HG03469 (cell line): ENCODE measurements around the gene ATF7.
"Not testable (repeated sequence)": the region's sequence is repeated elsewhere in the genome, so short reads cannot be mapped to it uniquely, and the experiment has no call there.

ENCODE experiments used
- ATAC-seq: cut with Tn5 transposase; IDR thresholded peaks from one replicate; pipeline ENCODE4 v1.9.1; 2021; ENCODE audit warnings: mild to moderate bottlenecking, moderate library complexity, moderate number of reproducible peaks; ENCODE audit not compliant: unreplicated experiment

The ATF7 gene

DNA sequence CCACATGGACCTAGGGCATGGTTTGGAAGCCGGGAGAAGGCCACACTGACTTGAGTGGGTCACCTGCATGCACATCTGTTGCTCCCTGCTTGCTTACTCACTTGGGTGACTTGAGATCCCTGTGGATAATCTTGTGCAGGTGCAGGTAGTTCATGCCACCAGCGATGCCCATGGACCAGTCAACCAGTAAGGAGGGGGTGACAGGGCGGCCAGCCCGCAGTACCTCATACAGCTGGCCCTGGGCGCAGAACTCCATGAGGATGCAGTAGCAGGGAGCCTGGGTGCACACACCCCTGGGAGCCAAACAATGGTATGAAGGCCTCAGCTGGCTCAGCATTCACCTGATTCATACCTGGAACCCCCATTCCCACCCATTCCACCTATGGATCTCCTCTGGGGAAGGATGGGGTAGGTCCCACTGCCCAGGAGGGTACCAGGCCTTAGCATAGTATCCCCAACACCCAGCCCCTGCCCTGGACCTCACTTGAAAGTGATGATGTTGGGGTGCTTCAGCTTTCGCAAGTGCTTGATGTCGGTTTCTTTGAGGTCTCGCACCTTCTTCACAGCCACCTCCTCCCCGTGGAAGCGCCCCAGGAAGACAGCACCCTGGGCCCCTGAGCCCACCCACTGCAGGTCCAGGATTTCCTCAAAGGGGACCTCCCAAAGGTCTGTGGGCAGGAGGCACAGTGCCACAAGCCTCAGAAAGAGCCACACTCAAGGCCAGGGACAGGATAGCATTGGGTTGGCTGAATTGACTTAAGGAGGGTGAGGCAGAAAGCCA, 140.0 kb downstream of the ATF7 start:
- ATAC-seq: no peak

DNA sequence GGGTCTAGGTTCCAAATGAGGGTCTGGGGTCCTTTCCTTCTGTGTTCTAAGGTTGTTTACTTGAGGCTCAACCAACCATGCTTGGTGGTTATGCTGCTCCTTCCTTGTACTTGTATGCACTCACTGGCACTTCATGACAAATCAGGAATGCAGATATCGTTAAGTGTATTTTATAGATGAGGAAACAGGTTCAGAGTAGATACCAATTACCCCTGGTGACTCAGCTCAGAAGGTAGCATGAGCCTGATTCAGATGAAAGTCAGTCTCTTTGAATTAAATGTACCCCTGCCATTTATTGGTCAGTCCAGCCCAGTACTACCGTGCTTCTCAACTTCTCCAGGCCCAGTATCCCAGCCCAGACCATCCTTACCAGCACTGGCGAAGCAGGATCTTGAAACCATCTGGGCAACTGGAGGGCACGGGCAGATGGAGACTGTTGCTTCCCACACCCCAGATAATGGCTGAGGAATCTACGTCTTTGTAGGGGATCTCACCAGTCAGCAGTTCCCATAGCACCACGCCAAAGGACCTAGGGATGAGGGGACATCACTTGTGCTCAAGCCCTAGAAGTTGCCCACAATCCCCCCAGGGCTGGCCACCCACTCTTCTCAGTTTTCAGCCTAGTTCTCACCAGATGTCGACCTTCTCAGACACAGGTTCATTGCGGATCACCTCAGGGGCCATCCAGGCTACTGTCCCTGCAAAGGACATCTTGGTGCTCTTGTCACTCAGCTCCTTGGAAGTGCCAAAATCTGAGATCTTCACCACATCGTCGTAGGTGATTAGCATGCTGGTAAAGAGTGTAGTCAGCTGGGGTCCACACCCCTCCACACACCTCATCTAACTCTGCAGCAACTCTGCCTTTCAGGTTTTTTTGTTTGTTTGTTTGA, 141.3 kb downstream of the ATF7 start:
- ATAC-seq: no peak

DNA sequence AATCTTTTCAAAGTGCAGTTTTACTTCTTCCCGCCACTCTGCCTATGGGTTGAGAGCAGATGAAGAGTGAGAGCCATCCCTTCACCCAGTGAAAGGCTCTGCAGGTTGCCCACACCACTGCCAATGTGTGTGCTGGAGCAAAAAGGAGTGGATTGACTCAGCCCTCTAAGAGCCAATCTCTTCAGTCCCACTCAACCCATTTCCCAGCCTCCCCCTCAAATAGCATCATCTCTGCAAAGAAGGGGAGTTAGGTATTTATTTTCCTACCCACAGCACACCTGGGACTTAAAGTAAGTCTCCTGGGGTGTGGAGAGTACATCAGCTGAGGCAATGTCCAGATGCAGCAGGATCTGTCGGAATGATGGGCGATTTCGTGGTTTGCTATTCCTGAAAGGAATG, 142.2 kb downstream of the ATF7 start:
- no peak for ATAC-seq

DNA sequence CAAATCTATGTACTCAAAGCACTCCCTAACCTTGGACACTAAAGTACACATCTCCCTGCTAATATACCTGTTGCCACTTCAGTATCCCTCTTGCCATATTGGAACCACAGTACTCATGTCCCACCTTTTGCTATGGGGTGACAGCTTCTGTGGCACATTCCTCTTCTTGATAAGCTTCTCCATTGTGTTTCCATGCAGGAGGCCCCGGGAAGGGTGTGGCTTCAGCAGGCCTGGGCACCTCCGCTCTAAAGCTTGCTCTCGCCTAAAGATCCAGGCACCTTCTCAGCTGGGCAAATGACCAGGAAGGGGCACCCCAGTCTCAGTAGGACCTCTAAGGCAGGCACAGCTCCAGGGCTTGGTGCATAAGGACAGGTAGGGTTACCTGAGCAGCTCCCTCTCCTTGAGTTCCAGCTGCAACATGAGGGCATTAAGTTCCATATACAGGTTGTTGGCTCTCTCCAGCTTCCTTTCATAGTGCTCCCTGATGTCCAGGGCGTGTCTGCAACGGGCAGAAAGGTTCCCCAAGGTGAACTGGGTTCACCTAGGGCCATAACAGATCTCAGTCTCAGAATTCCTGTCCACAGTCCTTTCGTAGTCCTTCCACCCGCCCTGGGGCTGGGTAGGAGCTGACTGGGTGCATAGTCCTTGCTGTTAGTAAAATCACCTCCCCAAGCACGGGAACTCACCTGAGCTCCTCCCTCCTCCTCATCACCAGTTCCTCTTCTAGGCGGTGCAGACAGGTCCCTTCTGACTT, 142.8 kb downstream of the ATF7 start:
- ATAC-seq: no peak

DNA sequence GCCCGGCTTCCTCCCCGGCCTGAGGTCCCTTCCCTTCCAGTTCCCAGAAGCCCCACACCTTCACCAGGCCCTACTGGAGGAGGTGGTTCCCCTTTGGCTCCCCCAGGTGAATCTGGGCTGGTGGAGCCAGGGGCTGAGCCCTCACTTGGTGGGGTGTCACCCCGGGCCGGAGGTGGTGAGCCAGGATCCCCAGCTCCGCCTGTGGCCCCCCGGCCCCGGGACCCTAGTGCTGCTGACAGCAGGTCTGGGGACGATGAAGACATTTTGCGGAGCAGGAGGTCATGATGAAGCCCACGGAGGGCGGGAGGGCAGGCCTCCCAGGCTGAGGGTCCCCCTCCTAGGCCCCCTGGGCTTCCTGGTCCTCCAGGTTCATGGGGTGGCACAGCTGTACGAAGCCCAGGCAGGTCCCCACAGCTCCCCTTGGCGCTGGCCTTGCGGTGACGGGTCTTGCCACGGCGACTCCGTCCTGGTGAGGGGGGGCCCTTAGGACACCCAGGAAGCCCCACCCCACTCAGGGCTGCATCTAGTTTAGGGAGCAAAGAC, 143.5 kb downstream of the ATF7 start:
- ATAC-seq: no peak

DNA sequence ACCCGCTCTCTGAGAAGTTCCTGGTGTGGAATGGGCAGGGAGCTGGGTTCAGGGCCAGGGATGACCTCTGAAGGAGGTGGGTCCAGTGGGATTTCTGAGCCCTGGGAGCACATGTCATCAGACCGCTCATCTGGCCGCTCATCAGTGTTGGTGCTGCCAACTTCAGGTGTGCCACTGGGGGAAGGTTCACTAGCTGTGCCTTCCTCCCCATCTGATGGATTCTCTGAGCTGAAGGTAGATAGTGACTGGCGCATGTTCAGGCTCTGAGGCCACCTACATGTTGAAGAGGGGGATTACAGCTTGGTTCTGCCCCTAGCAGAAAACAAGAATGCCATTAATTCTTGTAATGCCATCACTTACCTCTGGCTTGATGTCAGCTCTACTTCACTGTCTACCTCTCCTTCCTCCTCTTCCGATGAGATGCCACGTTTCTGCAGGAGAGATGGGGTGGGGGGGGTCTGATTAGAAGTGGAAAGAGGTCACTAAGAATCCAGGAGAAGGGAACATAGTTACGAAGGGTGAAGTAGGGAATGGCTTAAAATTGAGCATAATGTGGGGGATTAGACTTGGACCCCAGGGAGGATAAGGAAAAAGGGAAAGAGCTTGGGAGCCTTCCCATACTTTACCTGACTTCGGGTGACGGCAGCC, 144.1 kb downstream of the ATF7 start:
- no peak for ATAC-seq

DNA sequence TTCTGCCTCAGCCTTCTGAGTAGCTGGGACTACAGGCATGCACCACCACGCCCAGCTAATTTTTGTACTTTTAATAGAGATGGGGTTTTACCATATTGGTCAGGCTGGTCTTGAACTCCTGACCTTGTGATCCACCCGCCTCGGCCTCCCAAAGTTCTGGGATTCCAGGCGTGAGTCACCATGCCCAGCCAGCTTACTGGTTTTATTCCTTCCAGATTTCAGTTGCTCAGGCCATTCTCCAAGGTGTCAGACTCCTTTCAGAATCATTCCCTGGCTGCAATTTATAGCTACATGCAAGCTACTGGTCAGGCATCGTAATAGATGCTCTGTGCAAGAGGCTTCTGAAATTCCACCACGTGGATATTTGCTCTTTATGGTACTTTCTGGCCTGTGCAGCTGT, 144.7 kb downstream of the ATF7 start:
- ATAC-seq: not testable (repeated sequence)

DNA sequence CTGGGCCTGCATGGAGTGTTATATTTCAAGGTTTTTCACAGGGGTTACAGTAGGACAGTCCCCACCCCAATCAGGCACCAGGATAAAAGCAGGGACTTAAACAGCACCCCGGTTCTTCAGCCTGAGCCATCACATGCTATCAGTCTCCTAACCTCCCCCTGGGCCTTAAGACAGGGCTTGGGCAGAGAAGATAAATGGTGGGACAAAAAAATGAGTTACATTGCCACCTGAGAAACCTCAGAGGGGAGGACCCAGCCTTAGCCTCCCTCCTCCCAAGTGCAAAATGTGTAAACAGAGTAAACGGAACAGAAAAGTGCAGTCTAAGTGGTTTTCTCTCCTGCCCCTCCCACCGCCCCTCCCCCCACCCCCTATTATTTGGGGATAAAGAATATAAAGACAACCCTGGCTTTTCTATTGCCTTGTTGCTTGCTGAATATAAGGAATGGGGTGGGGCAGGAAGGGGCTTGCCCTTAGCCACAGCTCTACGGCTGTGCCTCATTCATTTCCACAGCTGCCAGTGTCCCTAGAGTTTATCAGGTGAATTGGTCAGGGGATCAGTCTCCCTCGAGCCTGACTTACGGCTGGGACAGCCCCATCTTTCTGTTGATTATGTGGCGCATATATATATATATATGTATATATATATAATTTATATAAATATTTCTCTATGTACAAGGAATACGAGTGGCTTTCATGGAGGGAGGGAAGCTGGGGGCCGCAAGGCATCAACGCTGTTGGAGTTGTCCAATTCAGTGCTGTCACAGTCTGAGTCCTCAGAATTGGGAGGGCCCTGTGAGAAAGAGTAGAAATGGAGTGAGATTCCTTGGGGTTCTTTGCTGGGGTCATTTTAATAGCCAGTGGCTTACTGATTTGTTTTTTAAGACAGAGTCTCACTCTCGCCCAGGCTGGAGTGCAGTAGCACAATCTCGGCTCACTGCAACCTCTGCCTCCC, 145.4 kb downstream of the ATF7 start:
- ATAC-seq: no peak

DNA sequence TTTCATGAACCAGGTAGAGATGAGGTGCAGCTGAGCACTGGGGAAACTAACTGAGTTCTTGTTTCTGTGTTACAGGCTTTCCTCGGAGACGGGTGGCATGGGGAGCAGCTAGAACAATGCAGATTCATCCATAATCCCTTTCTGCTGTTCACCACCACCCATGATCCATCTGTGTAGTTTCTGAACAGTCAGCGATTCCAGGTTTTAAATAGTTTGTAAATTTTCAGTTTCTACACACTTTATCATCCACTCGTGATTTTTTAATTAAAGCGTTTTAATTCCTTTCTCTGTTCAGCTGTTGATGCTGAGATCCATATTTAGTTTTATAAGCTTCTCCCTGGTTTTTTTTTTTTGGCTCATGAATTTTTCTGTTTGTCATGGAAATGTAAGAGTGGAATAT, 146.9 kb downstream of the ATF7 start:
- ATAC-seq: no peak

DNA sequence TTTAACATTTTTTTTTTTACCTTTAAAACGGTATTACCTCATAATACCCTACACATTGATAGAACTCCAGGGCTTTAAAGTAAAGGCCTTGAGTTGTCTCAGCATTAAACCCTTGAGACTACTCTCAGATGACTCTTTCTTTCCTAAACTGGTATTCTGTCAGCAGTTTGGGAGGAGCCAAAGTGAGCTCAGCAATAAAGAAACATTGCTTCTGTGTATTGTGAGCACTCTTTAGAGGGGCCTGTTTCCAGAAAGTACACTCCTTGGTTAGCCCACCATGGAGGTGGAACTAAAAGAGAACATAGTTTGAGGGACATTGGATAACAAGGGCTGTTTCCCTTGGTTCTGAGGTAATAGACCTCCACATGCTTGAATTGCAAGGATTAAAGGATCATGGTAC, 147.3 kb downstream of the ATF7 start:
- ATAC-seq: no peak

DNA sequence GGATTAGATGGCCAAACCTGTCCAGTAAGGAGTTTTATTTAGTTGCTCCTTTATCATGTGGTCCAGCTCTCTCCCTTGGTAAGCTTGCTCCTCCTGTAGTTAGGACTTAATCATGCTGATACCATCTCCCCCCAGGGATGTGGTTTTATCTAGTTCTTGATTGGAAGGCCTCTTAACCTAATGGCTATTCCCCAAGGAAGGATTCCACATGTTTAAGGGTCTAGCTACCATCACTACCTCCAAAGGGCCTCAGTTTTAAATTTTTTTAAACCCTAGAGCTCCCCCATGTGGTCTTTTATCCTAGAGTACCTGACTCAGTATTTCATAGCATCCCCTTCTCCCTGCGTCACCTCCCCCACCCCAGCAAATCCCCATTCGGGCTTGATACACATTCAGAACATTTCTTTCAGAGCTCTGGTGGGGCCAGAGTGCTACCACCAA, 149.4 kb downstream of the ATF7 start:
- no peak for ATAC-seq

DNA sequence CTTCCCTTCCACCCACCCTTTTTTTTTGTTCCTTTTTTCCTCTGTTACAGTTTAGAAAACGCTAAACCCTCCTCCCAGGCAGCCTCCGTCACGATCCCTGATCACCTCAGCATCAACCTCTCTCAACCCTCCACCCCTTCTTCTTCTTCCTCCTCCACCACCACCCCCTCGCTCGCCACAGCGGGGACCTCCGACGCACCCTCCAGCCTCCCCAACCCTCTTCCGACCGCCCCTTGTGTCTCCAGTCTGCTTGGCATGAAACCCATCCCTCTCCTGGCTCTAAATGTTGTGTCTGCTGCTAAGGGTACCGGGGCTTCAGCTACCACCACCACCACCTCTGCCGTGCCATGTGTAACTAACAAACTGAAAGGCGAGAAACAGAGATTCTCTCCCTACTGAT, 151.4 kb downstream of the ATF7 start:
- no peak for ATAC-seq

DNA sequence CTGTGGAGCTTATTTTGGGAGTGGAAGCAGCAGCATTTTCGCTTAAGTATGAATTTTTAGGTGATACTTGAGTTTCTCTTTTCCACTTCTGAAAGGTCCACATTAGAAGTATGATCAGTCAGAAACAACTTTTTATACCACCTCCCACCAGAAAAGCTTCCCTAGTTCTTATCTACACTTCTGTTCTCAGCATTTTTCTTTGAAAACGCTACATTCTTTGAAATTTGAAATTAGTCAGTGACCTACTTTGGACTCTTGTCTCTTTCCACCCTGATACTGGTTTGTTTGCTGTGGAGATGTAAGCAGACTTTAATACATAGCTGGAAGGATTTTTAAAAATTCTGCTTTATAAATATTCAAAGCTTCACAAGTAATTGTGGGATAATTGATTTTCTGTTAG, 152.1 kb downstream of the ATF7 start:
- no peak for ATAC-seq

DNA sequence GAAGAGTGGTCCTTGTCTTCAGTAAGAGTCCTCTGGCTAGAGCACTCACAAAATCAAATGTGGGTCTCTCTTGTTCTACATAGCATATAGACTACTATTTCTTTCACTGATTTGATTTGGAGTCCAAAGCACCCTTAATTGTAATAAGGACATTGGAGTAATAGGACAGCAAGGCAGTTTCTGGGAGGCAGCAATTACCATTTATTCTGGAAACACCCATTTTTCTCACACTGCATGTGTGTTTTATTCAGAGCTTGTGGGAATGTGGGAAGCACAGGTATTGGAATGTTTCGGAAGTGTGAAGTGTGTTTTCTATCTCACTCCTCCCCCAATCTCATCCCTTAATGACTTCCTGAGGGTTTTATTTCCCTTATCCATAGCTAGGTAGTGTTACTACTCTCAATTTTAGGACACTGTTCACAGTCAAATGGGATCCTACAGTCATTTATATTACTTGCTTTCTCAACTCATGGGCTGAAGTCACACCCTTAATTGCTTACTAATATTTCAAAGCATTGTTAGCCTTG, 154.1 kb downstream of the ATF7 start:
- ATAC-seq: no peak

DNA sequence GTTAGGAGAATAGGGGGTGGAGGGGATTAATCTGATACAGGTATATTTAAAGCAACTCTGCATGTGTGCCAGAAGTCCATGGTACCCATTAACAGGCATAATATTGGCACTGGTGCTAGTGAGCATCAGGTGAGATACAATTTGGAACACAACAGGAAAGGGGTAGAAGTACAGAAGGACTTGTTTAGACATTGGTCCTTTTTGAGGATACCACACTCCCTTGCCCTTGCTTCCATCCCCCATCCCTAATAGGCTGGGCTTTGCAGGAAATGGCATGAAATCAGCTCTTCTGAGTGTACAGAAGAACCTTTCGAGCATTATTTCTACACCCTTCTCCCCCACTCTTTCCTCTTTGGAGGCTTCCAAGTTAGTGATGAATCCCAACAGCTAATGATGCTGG, 157.9 kb downstream of the ATF7 start:
- no peak for ATAC-seq

DNA sequence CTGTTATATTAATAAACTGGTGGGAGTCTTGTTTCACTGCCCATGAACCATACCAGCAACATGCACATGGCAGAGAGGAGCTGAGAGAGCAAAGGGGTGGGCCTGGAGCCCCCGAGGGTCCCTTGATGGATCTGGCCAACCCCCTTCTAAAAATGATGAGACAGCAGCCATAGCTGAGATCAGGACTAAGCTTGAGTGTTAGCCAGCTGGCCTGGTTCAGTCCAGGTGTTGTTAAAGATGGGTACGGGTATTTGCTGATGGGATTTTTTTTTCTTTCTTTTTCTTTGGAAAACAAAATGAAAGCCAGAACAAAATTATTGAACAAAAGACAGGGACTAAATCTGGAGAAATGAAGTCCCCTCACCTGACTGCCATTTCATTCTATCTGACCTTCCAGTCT, 158.3 kb downstream of the ATF7 start:
- ATAC-seq: no peak

DNA sequence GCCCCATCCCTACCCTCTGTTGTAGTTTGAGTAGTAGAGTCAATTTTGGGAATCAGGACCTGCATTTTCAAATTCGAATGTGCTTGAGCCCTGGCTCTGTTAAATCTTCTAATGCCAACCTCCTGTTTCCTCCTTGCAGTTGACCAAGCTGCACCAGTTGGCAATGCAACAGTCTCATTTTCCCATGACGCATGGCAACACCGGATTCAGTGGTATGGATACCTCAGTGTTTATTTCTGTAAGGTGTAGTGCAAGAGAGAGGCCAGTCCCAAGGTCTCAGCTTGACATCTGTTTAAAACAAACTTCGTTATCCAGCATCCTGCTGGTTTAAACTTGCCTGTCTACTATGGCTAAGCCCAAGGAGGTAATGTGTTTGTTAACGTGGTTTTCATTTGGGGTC, 159.1 kb downstream of the ATF7 start:
- no peak for ATAC-seq

DNA sequence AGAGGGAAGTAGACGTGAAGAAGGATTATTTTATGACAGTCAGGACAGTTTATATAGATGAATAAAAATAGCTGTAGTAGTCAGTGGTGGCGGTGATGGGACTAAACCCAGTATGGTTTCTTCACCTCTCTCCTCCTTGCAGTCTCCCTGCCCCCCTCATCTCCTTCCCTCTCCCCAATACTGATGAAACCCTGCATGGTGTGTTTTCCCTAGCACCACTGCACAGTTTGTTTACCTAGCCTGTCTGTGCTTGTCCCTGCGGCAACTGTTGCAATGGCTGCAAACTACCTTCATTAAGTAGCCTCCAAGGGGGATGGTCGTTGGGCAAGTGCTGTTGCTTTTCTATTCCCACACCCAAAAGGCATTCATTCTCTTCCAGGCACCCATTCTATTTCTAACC, 159.5 kb downstream of the ATF7 start:
- ATAC-seq: no peak

DNA sequence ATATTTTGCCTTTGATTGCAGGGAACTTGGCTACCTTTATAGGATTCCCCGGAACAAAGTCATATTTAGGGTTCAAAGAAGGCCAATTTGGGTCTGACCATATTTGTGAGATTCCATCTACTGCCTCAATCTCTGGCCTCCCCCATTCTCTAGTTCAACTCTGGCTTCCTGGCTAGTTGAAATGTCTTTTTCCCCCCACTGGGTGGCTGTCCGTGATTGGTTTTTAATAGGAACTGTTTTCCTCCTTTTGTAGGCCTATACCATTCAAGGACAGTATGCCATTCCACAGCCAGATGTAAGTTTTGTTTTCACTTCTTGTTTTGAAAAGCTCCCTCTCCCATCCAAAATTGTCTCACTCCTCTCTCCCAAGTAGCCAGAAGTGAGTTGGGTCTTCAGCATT, 160.5 kb downstream of the ATF7 start:
- no peak for ATAC-seq
